GM18519 (cell line): ENCODE measurements around the gene DHX16.
"Not testable (repeated sequence)": the region's sequence is repeated elsewhere in the genome, so short reads cannot be mapped to it uniquely, and the experiment has no call there.

Experiments used
- ATAC-seq: cut with Tn5 transposase; IDR thresholded peaks from one replicate; pipeline ENCODE4 v1.9.1; 2021; ENCODE audit warnings: mild to moderate bottlenecking, moderate library complexity; ENCODE audit not compliant: unreplicated experiment, low FRiP score

DHX16 gene

GRCh38 chr6:30672445-30673253 is at the start of gene DHX16:
Gene DHX16, minus strand, starts transcription at chr6:30673006. Its CDS starts 165 bp downstream, at chr6:30672841.
- no peak for ATAC-seq

- not testable (repeated sequence) for ATAC-seq
These were observed 49.1 kb upstream of the DHX16 start for GRCh38 chr6:30722025-30722279.

- ATAC-seq = no peak
These were observed 48.6 kb upstream of the DHX16 start for GRCh38 chr6:30721198-30722024.

- no peak for ATAC-seq
These were observed 48.0 kb upstream of the DHX16 start for GRCh38 chr6:30720738-30721197.

- ATAC-seq = peak; percentile 35
These were observed 47.3 kb upstream of the DHX16 start, which contains the start of gene TUBB for GRCh38 chr6:30719791-30720737. Gene TUBB, plus strand, starts transcription at chr6:30720352. Its CDS starts 155 bp downstream, at chr6:30720507.

GRCh38 chr6:30719356-30719755 is 46.5 kb upstream of the DHX16 start:
- ATAC-seq = no peak

- ATAC-seq = not testable (repeated sequence)
These were observed 45.3 kb upstream of the DHX16 start for GRCh38 chr6:30717845-30718720.

- peak; percentile 55 for ATAC-seq
These were observed 44.5 kb upstream of the DHX16 start, which contains the start of gene MDC1 for GRCh38 chr6:30717129-30717844. Gene MDC1, minus strand, starts transcription at chr6:30717281. Its CDS starts 2,106 bp downstream, at chr6:30715175.

- no peak for ATAC-seq
These were observed 44.0 kb upstream of the DHX16 start for GRCh38 chr6:30716879-30717128.

GRCh38 chr6:30714263-30714662 is 41.5 kb upstream of the DHX16 start:
- no peak for ATAC-seq

GRCh38 chr6:30712441-30712945 is 39.7 kb upstream of the DHX16 start:
- no peak for ATAC-seq

- ATAC-seq = no peak
These were observed 39.1 kb upstream of the DHX16 start for GRCh38 chr6:30711758-30712380.

GRCh38 chr6:30709101-30709868 is 36.5 kb upstream of the DHX16 start:
- no peak for ATAC-seq

GRCh38 chr6:30707281-30707850 is 34.6 kb upstream of the DHX16 start:
- ATAC-seq = no peak

- ATAC-seq = no peak
These were observed 32.8 kb upstream of the DHX16 start for GRCh38 chr6:30705620-30706019.

- no peak for ATAC-seq
These were observed 31.0 kb upstream of the DHX16 start for GRCh38 chr6:30703821-30704220.

GRCh38 chr6:30703011-30703410 is 30.2 kb upstream of the DHX16 start:
- no peak for ATAC-seq
